Left lung (tissue), 8 donors: Measurements from ENCODE around the gene KLHL8. TPM values are rescaled to one million over a fixed set of nuclear protein-coding genes. Genes with fewer than 3 reads are reported as not detected.

Experiments
- polyA plus RNA-seq, 6 donors: library from polyadenylated mRNA; unstranded; fragments of 120-200 nt; gene quantifications; one replicate each; pipeline ENCODE4 v1.2.1, GENCODE V29; 2013; ENCODE audit not compliant: insufficient read length in 6 of 6
- total RNA-seq, 2 donors: library from RNA; stranded (reverse); fragmentation: NEBNext Ultra II Directional; extraction: Animal tissue kit (Norgen Biotek cat#: 25700); gene quantifications; one replicate each; pipeline ENCODE4 v1.2.1, GENCODE V29; 2021
- donor health status: DM: no; HTN: yes; CAD: no.
- donor health status: DM: no; HTN: no; CAD: no.

The KLHL8 gene
- total and polyA plus RNA-seq, 8 donors = 14.7 to 21.3 (median 18.9) TPM

Other genes with a start within 250 kb of the KLHL8 start
- gene HSD17B13, start 102.3 kb upstream of the KLHL8 start, total RNA-seq = 1 to 10 TPM in 1 of 2 donors, under 1 TPM in 1; 0.41 to 1.6 TPM
- 1 to 10 TPM in 1 of 6 donors, under 1 TPM in 5; 0.57 to 1.9 (median 0.78) TPM for gene HSD17B13, start 102.3 kb upstream of the KLHL8 start, polyA plus RNA-seq
- 10 to 100 TPM; 64.9 to 79.4 TPM for gene HSD17B11, start 170.6 kb upstream of the KLHL8 start, total RNA-seq
- gene HSD17B11, start 170.6 kb upstream of the KLHL8 start, polyA plus RNA-seq = 10 to 100 TPM; 46.4 to 84.3 (median 76.8) TPM
- 10 to 100 TPM; 49.6 to 49.8 TPM for gene NUDT9, start 202.0 kb upstream of the KLHL8 start, total RNA-seq
- gene NUDT9, start 202.0 kb upstream of the KLHL8 start, polyA plus RNA-seq = 10 to 100 TPM; 42.5 to 53.8 (median 47.3) TPM